Neural crest cell (in vitro differentiated cells): ENCODE results near the gene SEMA6C. TPM values are rescaled to one million over a fixed set of nuclear protein-coding genes. Genes with fewer than 3 reads are reported as not detected.

Experiments
- DNase-seq: peaks from one replicate; pipeline ENCODE4 v3.0.0; 2021; ENCODE audit warnings: low read depth, mixed read lengths, low spot score
- H3K27ac Mint-ChIP-seq: one replicate; pipeline ENCODE4 v1.8.0; 2021; ENCODE audit warnings: mild to moderate bottlenecking, mixed read lengths; ENCODE audit not compliant: unreplicated experiment
- H3K27me3 Mint-ChIP-seq: 2 replicates; pipeline ENCODE4 v1.8.0; 2021; ENCODE audit warnings: low read depth, mild to moderate bottlenecking, mixed read lengths
- H3K36me3 Mint-ChIP-seq: 2 replicates; pipeline ENCODE4 v1.8.0; 2021; ENCODE audit warnings: low read depth, mild to moderate bottlenecking, mixed read lengths
- H3K4me1 Mint-ChIP-seq: 2 replicates; pipeline ENCODE4 v1.8.0; 2021; ENCODE audit warnings: mixed read lengths
- H3K4me3 Mint-ChIP-seq: one replicate; pipeline ENCODE4 v1.8.0; 2021; ENCODE audit warnings: mild to moderate bottlenecking, mixed read lengths
- H3K9me3 Mint-ChIP-seq: 2 replicates; pipeline ENCODE4 v1.8.0; 2021; ENCODE audit warnings: mixed read lengths
- CTCF ChIP-seq: fragments of 200-600 bp; sonication (generic); conservative IDR thresholded peaks from 2 replicates; pipeline ENCODE4 v1.5.0; 2021; ENCODE audit warnings: antibody characterized with exemption, mild to moderate bottlenecking
- total RNA-seq: library from RNA; stranded (reverse); gene quantifications from 2 replicates; pipeline ENCODE4 v1.2.1, GENCODE V29; 2021

The SEMA6C gene
- total RNA-seq, 1 donor from 2014 or later = 30.7 TPM

GRCh38 chr1:151165281-151165737 lies 18.9 kb upstream of the SEMA6C start:
- H3K9me3 Mint-ChIP-seq = no peaks in the 10 kb centered on the region
- H3K36me3 Mint-ChIP-seq = peaks cover 6% of the 10 kb centered on the region
- H3K27me3 Mint-ChIP-seq = peaks cover 3% of the 10 kb centered on the region
- peaks cover 28% of the 10 kb centered on the region for H3K4me1 Mint-ChIP-seq
- DNase-seq = peak; percentile 35
- TF ChIP-seq CTCF = no peak
- peak overlapping the region; percentile 91 for H3K27ac Mint-ChIP-seq
- peak overlapping the region; percentile 93 for H3K4me3 Mint-ChIP-seq

DNA sequence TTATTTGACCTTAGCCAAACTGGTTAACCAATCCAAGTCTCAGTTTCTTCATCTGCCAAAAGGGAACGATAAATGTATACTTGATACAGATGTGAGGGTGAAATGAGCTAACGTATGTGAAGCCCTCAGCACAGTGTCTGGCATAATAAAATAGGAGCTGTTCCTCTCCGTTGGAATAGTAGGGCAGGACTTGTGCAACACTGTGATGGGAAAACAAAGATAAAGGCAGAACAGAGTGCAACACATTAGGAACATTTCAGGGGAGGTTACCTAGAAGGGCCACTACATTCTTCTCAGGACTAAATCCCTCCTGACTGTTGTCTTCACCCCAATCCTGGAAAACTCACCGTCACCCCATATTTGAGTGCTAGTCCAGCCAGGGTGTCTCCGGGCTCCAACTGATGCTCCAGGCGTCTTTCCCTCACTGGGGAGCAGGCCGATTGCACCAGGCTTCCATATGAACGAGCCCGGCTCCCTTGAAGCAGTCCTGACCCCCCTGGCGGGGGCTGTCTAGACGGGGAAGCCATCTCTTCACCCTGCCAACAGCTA lies 18.4 kb upstream of the SEMA6C start:
- no peaks in the 10 kb centered on the region for H3K9me3 Mint-ChIP-seq
- peaks cover 28% of the 10 kb centered on the region for H3K4me1 Mint-ChIP-seq
- DNase-seq = no peak
- no peak for TF ChIP-seq CTCF
- peak overlapping the region; percentile 91 for H3K27ac Mint-ChIP-seq
- H3K4me3 Mint-ChIP-seq = peak overlapping the region; percentile 93
- peaks cover 3% of the 10 kb centered on the region for H3K27me3 Mint-ChIP-seq
- peaks cover 6% of the 10 kb centered on the region for H3K36me3 Mint-ChIP-seq

DNA sequence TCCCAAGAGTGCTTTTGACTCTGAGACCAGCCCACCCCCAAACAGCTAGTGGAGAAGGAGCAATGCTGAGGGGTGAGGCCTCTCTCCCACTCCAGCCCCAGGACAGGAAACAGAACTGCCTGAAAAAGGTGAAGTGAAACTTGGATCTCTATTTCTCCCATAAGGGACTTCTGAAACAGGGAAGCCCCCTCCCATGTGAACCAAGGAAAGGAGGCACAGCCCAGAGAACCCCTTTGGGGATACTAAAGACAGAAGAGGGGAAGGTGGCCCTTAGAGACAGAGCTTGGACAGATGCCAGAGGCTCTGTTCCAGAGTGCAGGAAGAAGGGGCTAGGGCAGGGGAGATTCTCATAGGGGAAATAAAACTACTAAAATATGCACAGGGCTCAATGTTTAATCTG lies 12.9 kb upstream of the SEMA6C start:
- DNase-seq = no peak
- TF ChIP-seq CTCF = no peak
- no peaks in the 10 kb centered on the region for H3K9me3 Mint-ChIP-seq
- H3K27me3 Mint-ChIP-seq = no peaks in the 10 kb centered on the region
- H3K36me3 Mint-ChIP-seq = peaks cover 3% of the 10 kb centered on the region
- H3K27ac Mint-ChIP-seq = no peak overlapping the region
- H3K4me3 Mint-ChIP-seq = no peak overlapping the region
- peaks cover 13% of the 10 kb centered on the region for H3K4me1 Mint-ChIP-seq

DNA sequence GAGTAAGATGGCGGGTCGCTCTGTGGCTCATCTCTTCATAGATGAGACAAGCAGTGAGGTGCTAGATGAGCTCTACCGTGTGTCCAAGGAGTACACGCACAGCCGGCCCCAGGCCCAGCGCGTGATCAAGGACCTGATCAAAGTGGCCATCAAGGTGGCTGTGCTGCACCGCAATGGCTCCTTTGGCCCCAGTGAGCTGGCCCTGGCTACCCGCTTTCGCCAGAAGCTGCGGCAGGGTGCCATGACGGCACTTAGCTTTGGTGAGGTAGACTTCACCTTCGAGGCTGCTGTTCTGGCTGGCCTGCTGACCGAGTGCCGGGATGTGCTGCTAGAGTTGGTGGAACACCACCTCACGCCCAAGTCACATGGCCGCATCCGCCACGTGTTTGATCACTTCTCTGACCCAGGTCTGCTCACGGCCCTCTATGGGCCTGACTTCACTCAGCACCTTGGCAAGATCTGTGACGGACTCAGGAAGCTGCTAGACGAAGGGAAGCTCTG lies 12.4 kb upstream of the SEMA6C start:
- H3K27me3 Mint-ChIP-seq = no peaks in the 10 kb centered on the region
- no peak for TF ChIP-seq CTCF
- H3K36me3 Mint-ChIP-seq = peaks cover 3% of the 10 kb centered on the region
- H3K9me3 Mint-ChIP-seq = no peaks in the 10 kb centered on the region
- no peak overlapping the region for H3K27ac Mint-ChIP-seq
- no peak for DNase-seq
- no peak overlapping the region for H3K4me3 Mint-ChIP-seq
- H3K4me1 Mint-ChIP-seq = peaks cover 9% of the 10 kb centered on the region

- Mint-ChIP-seq H3K27ac (no peak overlapping the region), H3K4me3 (no peak overlapping the region), H3K4me1 (peaks cover 9% of the 10 kb centered on the region), H3K36me3 (peaks cover 3% of the 10 kb centered on the region), H3K9me3 (no peaks in the 10 kb centered on the region), H3K27me3 (no peaks in the 10 kb centered on the region)
- TF ChIP-seq CTCF = no peak
- no peak for DNase-seq
These were observed 11.9 kb upstream of the SEMA6C start for GRCh38 chr1:151158326-151158725.
